GM23338 (cell line): Measurements from ENCODE around the gene ERBB4. TPM values are rescaled to one million over a fixed set of nuclear protein-coding genes. Genes with fewer than 3 reads are reported as not detected.
A peak's percentile ranks its signal among the peaks of the same experiment; 100 is the strongest.

Experiments used
- ATAC-seq: fragments of 200-7000 bp; cut with Tn5 transposase; 3 replicates; pipeline ENCODE4 v1.9.1; 2020
- DNase-seq: peaks from one replicate; pipeline ENCODE4 v3.0.0-alpha.2; 2015; ENCODE audit warnings: low spot score
- H2AFZ ChIP-seq: fragments of 200-600 bp; sonication (generic); 2 replicates; pipeline ENCODE4 v1.8.0; 2016; ENCODE audit warnings: antibody characterized with exemption, mild to moderate bottlenecking, moderate library complexity
- H3F3A ChIP-seq: fragments of 200-600 bp; sonication (generic); replicated peaks from 2 replicates; pipeline ENCODE4 v1.8.0; 2017; ENCODE audit warnings: antibody characterized with exemption, mixed run types, low read depth
- H3K27ac ChIP-seq: fragments of 200-600 bp; sonication (generic); 2 replicates; pipeline ENCODE4 v1.6.1; 2016; ENCODE audit warnings: low read depth
- H3K27me3 ChIP-seq: fragments of 200-600 bp; sonication (generic); 2 replicates; pipeline ENCODE4 v1.8.0; 2016; ENCODE audit warnings: mild to moderate bottlenecking, mixed run types, moderate library complexity; ENCODE audit not compliant: insufficient read depth
- H3K36me3 ChIP-seq: fragments of 200-600 bp; sonication (generic); 2 replicates; pipeline ENCODE4 v1.8.0; 2016; ENCODE audit warnings: mild to moderate bottlenecking; ENCODE audit not compliant: insufficient read depth
- H3K4me1 ChIP-seq: fragments of 200-600 bp; sonication (generic); 2 replicates; pipeline ENCODE4 v1.8.0; 2016; ENCODE audit warnings: mild to moderate bottlenecking, moderate library complexity; ENCODE audit not compliant: insufficient read depth
- H3K4me2 ChIP-seq: fragments of 200-600 bp; sonication (generic); 2 replicates; pipeline ENCODE4 v1.7.1; 2017; ENCODE audit warnings: mixed run types
- H3K4me3 ChIP-seq: fragments of 200-600 bp; sonication (generic); 2 replicates; pipeline ENCODE4 v1.6.1; 2016; ENCODE audit warnings: mixed run types
- H3K79me2 ChIP-seq: fragments of 200-600 bp; sonication (generic); replicated peaks from 2 replicates; pipeline ENCODE4 v1.8.0; 2017; ENCODE audit warnings: mild to moderate bottlenecking; ENCODE audit not compliant: insufficient read depth
- H3K9me2 ChIP-seq: fragments of 200-600 bp; sonication (generic); 2 replicates; pipeline ENCODE4 v1.8.0; 2017; ENCODE audit not compliant: insufficient read depth
- H4K20me1 ChIP-seq: fragments of 200-600 bp; sonication (generic); replicated peaks from 2 replicates; pipeline ENCODE4 v1.8.0; 2017; ENCODE audit warnings: mild to moderate bottlenecking; ENCODE audit not compliant: insufficient read depth
- H3K27ac Mint-ChIP-seq: 2 replicates; pipeline ENCODE4 v1.8.0; 2020; ENCODE audit warnings: inconsistent platforms, mild to moderate bottlenecking, moderate library complexity, mixed read lengths
- H3K27me3 Mint-ChIP-seq: 3 replicates; pipeline ENCODE4 v1.8.0; 2022; ENCODE audit warnings: low read depth, mild to moderate bottlenecking, moderate library complexity, mixed read lengths, inconsistent platforms; ENCODE audit not compliant: insufficient read depth, poor library complexity
- H3K36me3 Mint-ChIP-seq: 3 replicates; pipeline ENCODE4 v1.8.0; 2021; ENCODE audit warnings: low read depth, mild to moderate bottlenecking, inconsistent platforms, moderate library complexity, mixed read lengths
- H3K4me1 Mint-ChIP-seq: 3 replicates; pipeline ENCODE4 v1.8.0; 2020; ENCODE audit warnings: mild to moderate bottlenecking, inconsistent platforms, mixed read lengths
- H3K4me3 Mint-ChIP-seq: 3 replicates; pipeline ENCODE4 v1.8.0; 2021; ENCODE audit warnings: moderate library complexity, mild to moderate bottlenecking, inconsistent platforms, mixed read lengths
- H3K9me3 Mint-ChIP-seq: 3 replicates; pipeline ENCODE4 v1.8.0; 2020; ENCODE audit warnings: moderate library complexity, mild to moderate bottlenecking, inconsistent platforms, mixed read lengths
- EZH2phosphoT487 ChIP-seq: fragments of 200-600 bp; sonication (generic); IDR thresholded peaks from one replicate; pipeline ENCODE4 v1.8.1; 2018; ENCODE audit warnings: antibody characterized with exemption; ENCODE audit not compliant: unreplicated experiment
- JUNB ChIP-seq: IDR thresholded peaks from one replicate; pipeline ENCODE4 v1.6.1; 2016; ENCODE audit warnings: antibody characterized with exemption; ENCODE audit not compliant: unreplicated experiment
- NANOG ChIP-seq: IDR thresholded peaks from 2 replicates; pipeline ENCODE4 v1.6.1; 2016; ENCODE audit warnings: antibody characterized with exemption, borderline replicate concordance
- POLR2AphosphoS5 ChIP-seq: IDR thresholded peaks from 2 replicates; pipeline ENCODE4 v1.6.1; 2016; ENCODE audit warnings: antibody characterized with exemption, low read depth
- ZNF114 ChIP-seq: fragments of 250-450 bp; sonication (Bioruptor Pico); IDR thresholded peaks from 2 replicates; pipeline ENCODE4 v1.5.0; 2020; ENCODE audit warnings: mild to moderate bottlenecking, moderate library complexity
- ZNF331 ChIP-seq: fragments of 250-450 bp; sonication (Bioruptor Pico); IDR thresholded peaks from 2 replicates; pipeline ENCODE4 v1.5.0; 2020; ENCODE audit warnings: low read depth, mild to moderate bottlenecking, moderate library complexity
- polyA plus RNA-seq: library from polyadenylated mRNA; unstranded; fragments of >200 nt; fragmentation: Nextera tagmentation; extraction: Ambion mirVana; gene quantifications from 2 replicates; pipeline ENCODE4 v1.2.1, GENCODE V29; 2016
- total RNA-seq: library from RNA; depleted of rRNA; stranded (reverse); fragments of >200 nt; shearing (Covaris generic); gene quantifications from 2 replicates; pipeline ENCODE4 v1.2.3, GENCODE V29; 2014
- TF ChIP-seq, protein P1 (sequence below): IDR thresholded peaks from one replicate; pipeline ENCODE4 v1.6.1; 2018; ENCODE audit warnings: antibody characterized with exemption; ENCODE audit not compliant: unreplicated experiment
- TF ChIP-seq, protein P2 (sequence below): fragments of 250-450 bp; sonication (Bioruptor Pico); IDR thresholded peaks from 2 replicates; pipeline ENCODE4 v1.5.0; 2020; ENCODE audit warnings: mild to moderate bottlenecking, moderate library complexity
- TF ChIP-seq, protein P3 (sequence below): IDR thresholded peaks from 2 replicates; pipeline ENCODE4 v1.6.1; 2016; ENCODE audit warnings: antibody characterized with exemption

ERBB4 gene
- total and polyA plus RNA-seq, 2 experiments from 2014 or later, result 0.73 to 1.1 TPM

DNA sequence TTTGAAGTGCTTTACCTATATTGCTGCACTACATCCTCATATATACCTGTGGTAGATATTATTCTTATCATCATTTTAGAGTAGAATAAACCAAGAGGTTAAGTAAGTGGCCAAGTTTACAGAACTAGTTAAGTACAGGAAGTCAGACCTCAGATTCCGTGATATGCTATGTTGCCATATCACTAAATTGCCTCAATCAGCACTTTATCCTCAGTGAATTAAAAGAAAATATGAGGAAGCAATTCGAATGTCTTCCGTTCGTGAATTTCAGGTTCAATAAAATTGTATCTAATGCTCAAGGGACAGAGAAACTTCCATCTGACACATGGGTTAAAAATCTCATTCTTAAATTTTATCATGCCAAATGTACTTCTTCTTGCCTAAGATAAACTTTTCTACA lies 1133.6 kb downstream of the ERBB4 start (continued):
- TF ChIP-seq ZNF114 (CRISPR knock-in tag), result no peak
- no peak for TF ChIP-seq EZH2phosphoT487
- TF ChIP-seq, protein P1, sequence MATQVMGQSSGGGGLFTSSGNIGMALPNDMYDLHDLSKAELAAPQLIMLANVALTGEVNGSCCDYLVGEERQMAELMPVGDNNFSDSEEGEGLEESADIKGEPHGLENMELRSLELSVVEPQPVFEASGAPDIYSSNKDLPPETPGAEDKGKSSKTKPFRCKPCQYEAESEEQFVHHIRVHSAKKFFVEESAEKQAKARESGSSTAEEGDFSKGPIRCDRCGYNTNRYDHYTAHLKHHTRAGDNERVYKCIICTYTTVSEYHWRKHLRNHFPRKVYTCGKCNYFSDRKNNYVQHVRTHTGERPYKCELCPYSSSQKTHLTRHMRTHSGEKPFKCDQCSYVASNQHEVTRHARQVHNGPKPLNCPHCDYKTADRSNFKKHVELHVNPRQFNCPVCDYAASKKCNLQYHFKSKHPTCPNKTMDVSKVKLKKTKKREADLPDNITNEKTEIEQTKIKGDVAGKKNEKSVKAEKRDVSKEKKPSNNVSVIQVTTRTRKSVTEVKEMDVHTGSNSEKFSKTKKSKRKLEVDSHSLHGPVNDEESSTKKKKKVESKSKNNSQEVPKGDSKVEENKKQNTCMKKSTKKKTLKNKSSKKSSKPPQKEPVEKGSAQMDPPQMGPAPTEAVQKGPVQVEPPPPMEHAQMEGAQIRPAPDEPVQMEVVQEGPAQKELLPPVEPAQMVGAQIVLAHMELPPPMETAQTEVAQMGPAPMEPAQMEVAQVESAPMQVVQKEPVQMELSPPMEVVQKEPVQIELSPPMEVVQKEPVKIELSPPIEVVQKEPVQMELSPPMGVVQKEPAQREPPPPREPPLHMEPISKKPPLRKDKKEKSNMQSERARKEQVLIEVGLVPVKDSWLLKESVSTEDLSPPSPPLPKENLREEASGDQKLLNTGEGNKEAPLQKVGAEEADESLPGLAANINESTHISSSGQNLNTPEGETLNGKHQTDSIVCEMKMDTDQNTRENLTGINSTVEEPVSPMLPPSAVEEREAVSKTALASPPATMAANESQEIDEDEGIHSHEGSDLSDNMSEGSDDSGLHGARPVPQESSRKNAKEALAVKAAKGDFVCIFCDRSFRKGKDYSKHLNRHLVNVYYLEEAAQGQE, result no peak

DNA sequence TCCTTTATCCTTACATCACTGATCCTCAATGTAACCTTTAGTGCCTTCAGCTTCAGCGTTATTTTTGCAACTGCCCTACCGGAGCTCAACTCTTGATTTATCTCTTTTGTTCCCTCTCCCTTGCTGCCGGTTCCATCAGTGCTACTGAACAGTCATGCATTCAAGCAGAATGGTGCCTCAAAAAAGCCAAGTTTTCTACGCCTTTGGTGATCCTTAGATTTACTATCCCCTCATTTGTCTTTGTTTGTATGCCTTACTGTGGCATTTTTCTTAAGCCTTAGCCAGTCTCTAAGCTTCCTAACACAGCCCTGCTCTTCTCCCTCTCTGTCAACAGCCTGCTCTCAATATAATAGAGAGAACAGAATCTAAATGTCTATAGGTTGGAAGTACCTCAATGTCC lies 1134.5 kb downstream of the ERBB4 start:
- Histone ChIP-seq H3K9me2 (no peaks in the 10 kb centered on the region), H3K27me3 (no peaks in the 10 kb centered on the region), H3F3A (no peaks in the 10 kb centered on the region), H3K4me2 (no peak overlapping the region), H3K79me2 (no peaks in the 10 kb centered on the region), H4K20me1 (no peaks in the 10 kb centered on the region), H3K36me3 (no peaks in the 10 kb centered on the region), H3K27ac (no peak overlapping the region), H2AFZ (peak overlapping the region; percentile 61; the same call in 1 of the 2 replicates), H3K4me3 (no peak overlapping the region), H3K4me1 (no peaks in the 10 kb centered on the region)
- 0 out of 3 replicates have a peak, but pooled peaks cover 2% of the 10 kb centered on the region for H3K4me1 Mint-ChIP-seq
- H3K27ac Mint-ChIP-seq, result no peak overlapping the region
- H3K27me3 Mint-ChIP-seq, result no peaks in the 10 kb centered on the region
- no peak overlapping the region for H3K4me3 Mint-ChIP-seq
- ATAC-seq (no peak), DNase-seq (no peak)
- TF ChIP-seq JUNB (no peak), ZNF114 (CRISPR knock-in tag) (no peak), POLR2AphosphoS5 (no peak)
- H3K36me3 Mint-ChIP-seq, result no peaks in the 10 kb centered on the region
- no peaks in the 10 kb centered on the region for H3K9me3 Mint-ChIP-seq

DNA sequence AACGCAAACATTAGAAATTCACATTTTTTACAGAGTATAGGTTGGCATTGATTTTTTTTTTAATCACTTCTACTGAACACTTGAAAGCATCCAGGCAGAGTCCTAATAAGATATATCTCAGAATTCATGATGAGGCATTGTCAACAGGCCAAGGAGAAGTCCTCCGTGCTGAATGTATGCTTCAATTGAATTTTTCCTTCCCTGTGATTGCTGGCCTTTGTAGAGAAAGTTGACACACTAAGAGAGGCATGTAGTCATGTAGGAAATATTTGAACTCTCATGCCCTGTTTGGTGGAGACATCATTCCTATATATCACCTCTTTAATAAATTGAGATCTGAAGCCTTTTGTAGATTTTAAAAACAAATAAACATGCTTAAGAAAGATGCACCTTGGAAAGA lies 1137.3 kb downstream of the ERBB4 start:
- H3F3A ChIP-seq, result no peaks in the 10 kb centered on the region
- no peaks in the 10 kb centered on the region for H3K27me3 ChIP-seq
- no peak overlapping the region for H3K27ac ChIP-seq
- DNase-seq, result no peak
- H4K20me1 ChIP-seq, result no peaks in the 10 kb centered on the region
- no peaks in the 10 kb centered on the region for H3K4me1 ChIP-seq
- ATAC-seq, result no peak
- no peak overlapping the region for H2AFZ ChIP-seq
- Mint-ChIP-seq H3K36me3 (no peaks in the 10 kb centered on the region), H3K4me3 (no peak overlapping the region), H3K4me1 (no peaks in the 10 kb centered on the region; the same call in 2 of the 3 replicates), H3K27me3 (no peaks in the 10 kb centered on the region), H3K9me3 (no peaks in the 10 kb centered on the region), H3K27ac (no peak overlapping the region)
- no peak overlapping the region for H3K4me2 ChIP-seq
- no peaks in the 10 kb centered on the region for H3K9me2 ChIP-seq
- no peak overlapping the region for H3K4me3 ChIP-seq
- H3K36me3 ChIP-seq, result no peaks in the 10 kb centered on the region
- no peaks in the 10 kb centered on the region for H3K79me2 ChIP-seq
- TF ChIP-seq POLR2AphosphoS5 (no peak), EZH2phosphoT487 (no peak), ZNF114 (CRISPR knock-in tag) (no peak), JUNB (no peak), ZNF331 (CRISPR knock-in tag) (no peak), NANOG (no peak)
- TF ChIP-seq, protein P2, sequence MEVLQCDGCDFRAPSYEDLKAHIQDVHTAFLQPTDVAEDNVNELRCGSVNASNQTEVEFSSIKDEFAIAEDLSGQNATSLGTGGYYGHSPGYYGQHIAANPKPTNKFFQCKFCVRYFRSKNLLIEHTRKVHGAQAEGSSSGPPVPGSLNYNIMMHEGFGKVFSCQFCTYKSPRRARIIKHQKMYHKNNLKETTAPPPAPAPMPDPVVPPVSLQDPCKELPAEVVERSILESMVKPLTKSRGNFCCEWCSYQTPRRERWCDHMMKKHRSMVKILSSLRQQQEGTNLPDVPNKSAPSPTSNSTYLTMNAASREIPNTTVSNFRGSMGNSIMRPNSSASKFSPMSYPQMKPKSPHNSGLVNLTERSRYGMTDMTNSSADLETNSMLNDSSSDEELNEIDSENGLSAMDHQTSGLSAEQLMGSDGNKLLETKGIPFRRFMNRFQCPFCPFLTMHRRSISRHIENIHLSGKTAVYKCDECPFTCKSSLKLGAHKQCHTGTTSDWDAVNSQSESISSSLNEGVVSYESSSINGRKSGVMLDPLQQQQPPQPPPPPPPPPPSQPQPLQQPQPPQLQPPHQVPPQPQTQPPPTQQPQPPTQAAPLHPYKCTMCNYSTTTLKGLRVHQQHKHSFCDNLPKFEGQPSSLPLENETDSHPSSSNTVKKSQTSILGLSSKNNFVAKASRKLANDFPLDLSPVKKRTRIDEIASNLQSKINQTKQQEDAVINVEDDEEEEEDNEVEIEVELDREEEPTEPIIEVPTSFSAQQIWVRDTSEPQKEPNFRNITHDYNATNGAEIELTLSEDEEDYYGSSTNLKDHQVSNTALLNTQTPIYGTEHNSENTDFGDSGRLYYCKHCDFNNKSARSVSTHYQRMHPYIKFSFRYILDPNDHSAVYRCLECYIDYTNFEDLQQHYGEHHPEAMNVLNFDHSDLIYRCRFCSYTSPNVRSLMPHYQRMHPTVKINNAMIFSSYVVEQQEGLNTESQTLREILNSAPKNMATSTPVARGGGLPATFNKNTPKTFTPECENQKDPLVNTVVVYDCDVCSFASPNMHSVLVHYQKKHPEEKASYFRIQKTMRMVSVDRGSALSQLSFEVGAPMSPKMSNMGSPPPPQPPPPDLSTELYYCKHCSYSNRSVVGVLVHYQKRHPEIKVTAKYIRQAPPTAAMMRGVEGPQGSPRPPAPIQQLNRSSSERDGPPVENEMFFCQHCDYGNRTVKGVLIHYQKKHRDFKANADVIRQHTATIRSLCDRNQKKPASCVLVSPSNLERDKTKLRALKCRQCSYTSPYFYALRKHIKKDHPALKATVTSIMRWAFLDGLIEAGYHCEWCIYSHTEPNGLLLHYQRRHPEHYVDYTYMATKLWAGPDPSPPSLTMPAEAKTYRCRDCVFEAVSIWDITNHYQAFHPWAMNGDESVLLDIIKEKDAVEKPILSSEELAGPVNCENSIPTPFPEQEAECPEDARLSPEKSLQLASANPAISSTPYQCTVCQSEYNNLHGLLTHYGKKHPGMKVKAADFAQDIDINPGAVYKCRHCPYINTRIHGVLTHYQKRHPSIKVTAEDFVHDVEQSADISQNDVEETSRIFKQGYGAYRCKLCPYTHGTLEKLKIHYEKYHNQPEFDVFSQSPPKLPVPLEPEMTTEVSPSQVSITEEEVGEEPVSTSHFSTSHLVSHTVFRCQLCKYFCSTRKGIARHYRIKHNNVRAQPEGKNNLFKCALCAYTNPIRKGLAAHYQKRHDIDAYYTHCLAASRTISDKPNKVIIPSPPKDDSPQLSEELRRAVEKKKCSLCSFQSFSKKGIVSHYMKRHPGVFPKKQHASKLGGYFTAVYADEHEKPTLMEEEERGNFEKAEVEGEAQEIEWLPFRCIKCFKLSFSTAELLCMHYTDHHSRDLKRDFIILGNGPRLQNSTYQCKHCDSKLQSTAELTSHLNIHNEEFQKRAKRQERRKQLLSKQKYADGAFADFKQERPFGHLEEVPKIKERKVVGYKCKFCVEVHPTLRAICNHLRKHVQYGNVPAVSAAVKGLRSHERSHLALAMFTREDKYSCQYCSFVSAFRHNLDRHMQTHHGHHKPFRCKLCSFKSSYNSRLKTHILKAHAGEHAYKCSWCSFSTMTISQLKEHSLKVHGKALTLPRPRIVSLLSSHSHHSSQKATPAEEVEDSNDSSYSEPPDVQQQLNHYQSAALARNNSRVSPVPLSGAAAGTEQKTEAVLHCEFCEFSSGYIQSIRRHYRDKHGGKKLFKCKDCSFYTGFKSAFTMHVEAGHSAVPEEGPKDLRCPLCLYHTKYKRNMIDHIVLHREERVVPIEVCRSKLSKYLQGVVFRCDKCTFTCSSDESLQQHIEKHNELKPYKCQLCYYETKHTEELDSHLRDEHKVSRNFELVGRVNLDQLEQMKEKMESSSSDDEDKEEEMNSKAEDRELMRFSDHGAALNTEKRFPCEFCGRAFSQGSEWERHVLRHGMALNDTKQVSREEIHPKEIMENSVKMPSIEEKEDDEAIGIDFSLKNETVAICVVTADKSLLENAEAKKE (CRISPR knock-in tag), result no peak
- TF ChIP-seq, protein P3, sequence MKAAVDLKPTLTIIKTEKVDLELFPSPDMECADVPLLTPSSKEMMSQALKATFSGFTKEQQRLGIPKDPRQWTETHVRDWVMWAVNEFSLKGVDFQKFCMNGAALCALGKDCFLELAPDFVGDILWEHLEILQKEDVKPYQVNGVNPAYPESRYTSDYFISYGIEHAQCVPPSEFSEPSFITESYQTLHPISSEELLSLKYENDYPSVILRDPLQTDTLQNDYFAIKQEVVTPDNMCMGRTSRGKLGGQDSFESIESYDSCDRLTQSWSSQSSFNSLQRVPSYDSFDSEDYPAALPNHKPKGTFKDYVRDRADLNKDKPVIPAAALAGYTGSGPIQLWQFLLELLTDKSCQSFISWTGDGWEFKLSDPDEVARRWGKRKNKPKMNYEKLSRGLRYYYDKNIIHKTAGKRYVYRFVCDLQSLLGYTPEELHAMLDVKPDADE, result no peak
